ENCODE measurements around the gene U2AF1L4.

Gene U2AF1L4

DNA sequence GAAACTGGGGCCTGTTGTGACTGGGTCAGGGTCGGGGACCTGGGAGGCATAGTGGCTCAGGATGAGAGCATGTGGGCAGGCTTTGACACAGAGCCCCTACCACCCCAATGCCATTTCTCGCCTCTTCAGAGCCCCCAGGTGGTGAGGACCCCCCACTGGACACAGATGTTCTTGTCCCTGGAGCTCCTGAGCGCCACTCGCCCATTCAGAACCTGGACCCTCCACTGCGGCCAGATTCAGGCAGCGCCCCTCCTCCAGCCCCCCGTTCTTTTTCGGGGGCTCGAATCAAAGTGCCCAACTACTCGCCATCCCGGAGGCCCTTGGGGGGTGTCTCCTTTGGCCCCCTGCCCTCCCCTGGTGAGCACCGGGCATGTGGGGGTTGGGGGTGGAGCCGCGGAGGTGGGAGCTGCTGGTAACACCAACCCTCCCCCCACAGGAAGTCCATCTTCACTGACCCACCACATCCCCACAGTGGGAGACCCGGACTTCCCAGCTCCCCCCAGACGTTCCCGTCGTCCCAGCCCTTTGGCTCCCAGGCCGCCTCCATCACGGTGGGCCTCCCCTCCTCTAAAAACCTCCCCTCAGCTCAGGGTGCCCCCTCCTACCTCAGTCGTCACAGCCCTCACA lies 13.3 kb downstream of the U2AF1L4 start:
- Histone ChIP-seq H3K4me3 (no peak overlapping the region), H3K27ac (no peak overlapping the region)
- TF ChIP-seq, protein P1, sequence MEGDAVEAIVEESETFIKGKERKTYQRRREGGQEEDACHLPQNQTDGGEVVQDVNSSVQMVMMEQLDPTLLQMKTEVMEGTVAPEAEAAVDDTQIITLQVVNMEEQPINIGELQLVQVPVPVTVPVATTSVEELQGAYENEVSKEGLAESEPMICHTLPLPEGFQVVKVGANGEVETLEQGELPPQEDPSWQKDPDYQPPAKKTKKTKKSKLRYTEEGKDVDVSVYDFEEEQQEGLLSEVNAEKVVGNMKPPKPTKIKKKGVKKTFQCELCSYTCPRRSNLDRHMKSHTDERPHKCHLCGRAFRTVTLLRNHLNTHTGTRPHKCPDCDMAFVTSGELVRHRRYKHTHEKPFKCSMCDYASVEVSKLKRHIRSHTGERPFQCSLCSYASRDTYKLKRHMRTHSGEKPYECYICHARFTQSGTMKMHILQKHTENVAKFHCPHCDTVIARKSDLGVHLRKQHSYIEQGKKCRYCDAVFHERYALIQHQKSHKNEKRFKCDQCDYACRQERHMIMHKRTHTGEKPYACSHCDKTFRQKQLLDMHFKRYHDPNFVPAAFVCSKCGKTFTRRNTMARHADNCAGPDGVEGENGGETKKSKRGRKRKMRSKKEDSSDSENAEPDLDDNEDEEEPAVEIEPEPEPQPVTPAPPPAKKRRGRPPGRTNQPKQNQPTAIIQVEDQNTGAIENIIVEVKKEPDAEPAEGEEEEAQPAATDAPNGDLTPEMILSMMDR (IDR thresholded peaks at IDR 0.05) = no peak
- DNase-seq (ENCODE audit: low spot score) = no peak

DNA sequence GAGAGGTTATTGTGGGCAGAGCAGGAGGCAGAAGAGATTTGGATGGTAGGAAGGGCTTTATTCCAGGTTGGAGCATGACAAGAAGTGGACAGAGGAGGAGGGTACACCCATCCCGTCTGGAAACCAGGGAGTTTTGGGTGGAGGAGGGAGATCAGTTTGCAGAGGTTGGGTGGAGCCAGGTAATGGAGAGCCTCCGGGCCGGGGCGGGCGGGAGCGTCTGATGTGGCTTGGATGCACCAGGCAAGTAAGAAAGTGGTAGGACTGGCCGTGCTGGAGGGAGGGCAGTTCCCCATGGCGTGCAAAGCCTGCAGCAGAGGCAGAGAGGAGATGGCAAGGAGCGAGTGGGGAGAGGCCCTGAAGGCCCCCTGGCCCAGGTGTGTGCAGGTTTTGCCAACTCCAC lies 13.9 kb downstream of the U2AF1L4 start:
- Histone ChIP-seq H3K4me3 (no peak overlapping the region), H3K27ac (no peak overlapping the region)
- TF ChIP-seq, protein P1 (IDR thresholded peaks at IDR 0.05) = no peak
- no peak for DNase-seq (ENCODE audit: low spot score)

DNA sequence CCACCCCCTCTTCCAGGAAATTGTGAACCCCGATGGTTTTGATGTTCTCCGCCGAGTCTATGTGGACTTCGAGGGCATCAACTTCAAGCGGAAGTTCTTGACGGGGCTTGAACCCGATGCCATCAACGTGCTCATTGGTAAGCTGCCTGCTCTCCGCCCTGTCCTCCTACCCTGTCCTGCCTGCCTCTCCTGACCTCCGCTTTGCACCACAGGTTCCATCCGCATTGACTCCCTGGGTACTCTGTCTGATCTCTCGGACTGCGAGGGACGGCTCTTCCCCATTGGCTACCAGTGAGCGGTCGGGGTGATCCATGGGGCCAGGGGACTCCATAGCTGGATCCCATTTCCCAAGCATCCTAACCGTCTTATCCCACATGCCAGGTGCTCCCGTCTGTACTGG lies 14.9 kb downstream of the U2AF1L4 start:
- Histone ChIP-seq H3K4me3 (no peak overlapping the region), H3K27ac (no peak overlapping the region)
- TF ChIP-seq, protein P1 (IDR thresholded peaks at IDR 0.05) = no peak
- DNase-seq (ENCODE audit: low spot score) = no peak

DNA sequence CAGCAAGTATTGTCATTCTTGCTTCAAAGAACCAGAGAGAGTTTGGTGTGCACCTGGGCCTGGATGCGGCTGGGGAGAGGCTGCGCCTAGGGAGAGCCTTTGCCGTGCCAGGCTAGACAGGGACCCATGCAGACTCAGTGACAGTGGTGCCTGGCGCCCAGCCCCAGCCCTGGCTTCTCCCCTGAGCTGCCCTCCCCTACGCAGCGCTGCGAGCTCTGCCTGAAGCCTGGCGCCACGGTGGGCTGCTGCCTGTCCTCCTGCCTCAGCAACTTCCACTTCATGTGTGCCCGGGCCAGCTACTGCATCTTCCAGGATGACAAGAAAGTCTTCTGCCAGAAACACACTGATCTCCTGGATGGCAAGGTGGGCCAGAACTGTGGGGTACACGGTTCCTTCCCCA lies 15.5 kb downstream of the U2AF1L4 start:
- H3K4me3 ChIP-seq = no peak overlapping the region
- no peak overlapping the region for H3K27ac ChIP-seq
- TF ChIP-seq, protein P1 (IDR thresholded peaks at IDR 0.05) = no peak
- no peak for DNase-seq (ENCODE audit: low spot score)

DNA sequence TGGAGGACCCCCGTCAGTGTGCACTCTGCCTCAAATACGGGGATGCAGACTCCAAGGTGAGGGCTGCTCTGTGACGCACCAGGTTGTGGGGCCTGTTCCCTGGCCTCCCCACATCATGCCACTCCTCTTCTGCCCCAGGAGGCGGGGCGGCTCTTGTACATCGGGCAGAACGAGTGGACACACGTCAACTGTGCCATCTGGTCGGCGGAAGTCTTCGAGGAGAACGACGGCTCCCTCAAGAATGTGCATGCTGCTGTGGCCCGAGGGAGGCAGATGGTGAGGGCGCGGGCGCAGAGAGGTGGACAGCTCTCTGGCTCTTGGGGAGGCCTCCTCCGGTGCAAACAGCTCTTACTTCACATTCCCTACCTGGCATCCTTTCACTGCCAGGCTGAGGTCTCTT lies 16.2 kb downstream of the U2AF1L4 start:
- Histone ChIP-seq H3K27ac (no peak overlapping the region), H3K4me3 (no peak overlapping the region)
- no peak for DNase-seq (ENCODE audit: low spot score)
- TF ChIP-seq, protein P1 (IDR thresholded peaks at IDR 0.05) = no peak

DNA sequence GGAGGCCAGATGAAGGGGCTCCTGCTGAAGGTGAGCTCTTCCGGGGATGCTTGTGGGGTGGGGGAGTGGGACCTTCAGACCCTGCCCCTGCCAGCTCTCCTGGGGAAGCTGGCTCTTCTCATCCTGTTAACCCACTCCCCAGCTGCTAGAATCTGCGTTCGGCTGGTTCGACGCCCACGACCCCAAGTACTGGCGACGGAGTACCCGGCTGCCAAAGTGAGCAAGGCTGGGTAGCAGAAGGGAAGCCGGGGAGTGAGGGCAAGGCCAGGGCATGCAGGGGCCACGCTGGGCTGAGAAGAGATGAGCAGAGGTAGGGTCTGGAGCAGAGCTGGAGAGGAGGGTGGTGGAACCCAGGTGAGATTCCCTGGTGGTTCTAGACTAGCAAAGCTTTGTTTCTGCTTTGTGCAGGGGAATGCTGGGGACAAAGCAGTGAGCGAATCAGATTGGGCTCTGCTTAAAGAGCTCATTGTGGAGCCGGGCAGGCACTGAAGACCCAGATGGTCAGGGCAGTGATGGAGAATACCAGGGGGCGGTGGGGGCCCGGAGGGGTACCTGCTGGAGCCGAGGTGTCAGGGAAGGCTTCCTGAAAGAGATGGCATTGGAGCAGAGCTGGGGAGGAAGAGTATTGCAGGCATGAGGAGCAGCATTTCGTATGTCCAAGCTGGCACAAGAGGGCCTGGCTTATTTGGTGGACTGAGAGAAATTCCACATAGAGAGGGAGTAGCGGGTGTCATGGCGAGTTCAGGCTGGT lies 17.1 kb downstream of the U2AF1L4 start:
- no peak overlapping the region for H3K27ac ChIP-seq
- TF ChIP-seq, protein P1 (IDR thresholded peaks at IDR 0.05) = no peak
- DNase-seq (ENCODE audit: low spot score) = no peak

More for the DNA sequence above, 17.1 kb downstream of the U2AF1L4 start:
- H3K4me3 ChIP-seq = no peak overlapping the region
